HUDEP-2 (cell line): ENCODE measurements around the gene MTMR12.

Source experiments
- DNase-seq, 76 experiments: peaks; one replicate each; lab custom pipeline; 2025; ENCODE audit not compliant: unreplicated experiment in 76 of 76; lab: John Stamatoyannopoulos, UW

The MTMR12 gene

DNA sequence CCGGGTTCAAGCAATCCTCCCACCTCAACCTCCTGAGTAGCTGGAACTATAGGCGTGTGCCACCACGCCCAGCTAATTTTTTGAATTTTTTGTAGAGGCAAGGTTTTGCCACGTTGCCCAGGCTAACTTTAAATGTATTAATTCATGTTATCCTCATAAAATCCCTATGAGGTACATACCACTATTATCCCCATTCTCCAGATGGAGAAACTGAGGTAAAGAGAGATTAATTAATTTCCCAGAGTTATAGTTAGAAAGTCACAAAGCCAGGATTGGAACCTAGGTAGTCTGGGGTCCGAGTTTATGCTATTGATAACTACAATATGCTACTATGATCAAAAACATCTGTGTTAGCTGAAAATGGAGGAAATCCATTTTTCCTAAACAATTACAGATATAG lies 106.7 kb downstream of the MTMR12 start:
- no peak for DNase-seq

DNA sequence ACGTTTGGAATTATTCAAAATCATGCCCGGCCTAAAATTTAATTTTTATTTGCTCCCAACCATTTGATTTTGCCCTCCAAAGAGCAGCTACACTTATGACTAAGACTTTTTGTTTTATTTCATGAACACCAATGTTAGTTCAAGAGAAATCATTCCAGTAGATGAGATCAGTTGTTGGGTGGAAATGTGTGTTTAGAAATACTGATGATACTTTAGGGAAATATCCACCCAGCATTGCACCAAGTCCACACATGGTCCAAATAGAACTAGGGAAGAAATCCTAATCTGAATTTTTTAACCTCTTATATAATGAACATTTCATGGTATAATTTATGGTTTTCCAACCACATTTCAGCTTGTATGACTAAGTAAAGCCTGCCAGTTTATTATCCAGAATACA lies 110.3 kb downstream of the MTMR12 start:
- DNase-seq, result no peak

DNA sequence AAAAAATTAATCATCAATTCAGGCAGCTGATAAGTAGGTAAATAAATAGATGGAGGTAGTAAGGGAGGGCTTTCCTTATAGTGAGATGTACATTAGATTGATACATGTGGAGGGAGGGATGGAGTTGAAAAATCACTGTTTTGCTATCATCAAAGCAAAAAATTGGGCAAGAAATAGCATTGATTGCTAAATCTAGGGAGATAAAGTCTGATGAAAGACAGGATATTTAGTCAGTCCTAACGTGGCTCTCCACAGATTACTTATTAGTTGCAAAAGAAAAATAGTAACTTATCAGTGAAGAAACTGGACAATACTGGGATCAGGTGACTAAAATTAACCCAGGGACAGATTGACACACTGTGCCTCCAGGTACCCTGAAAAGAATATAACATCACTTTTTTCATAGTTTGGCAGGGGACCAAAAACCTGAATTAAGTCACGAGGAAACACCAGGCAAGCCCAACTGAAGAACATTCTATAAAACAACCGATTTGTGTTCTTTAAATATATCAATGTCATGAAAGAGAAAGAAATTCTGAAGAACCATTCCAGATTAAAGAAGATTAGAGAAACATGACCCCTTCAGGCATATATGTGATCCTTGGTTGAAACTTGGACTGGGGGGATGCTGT lies 111.5 kb downstream of the MTMR12 start:
- no peak for DNase-seq

DNA sequence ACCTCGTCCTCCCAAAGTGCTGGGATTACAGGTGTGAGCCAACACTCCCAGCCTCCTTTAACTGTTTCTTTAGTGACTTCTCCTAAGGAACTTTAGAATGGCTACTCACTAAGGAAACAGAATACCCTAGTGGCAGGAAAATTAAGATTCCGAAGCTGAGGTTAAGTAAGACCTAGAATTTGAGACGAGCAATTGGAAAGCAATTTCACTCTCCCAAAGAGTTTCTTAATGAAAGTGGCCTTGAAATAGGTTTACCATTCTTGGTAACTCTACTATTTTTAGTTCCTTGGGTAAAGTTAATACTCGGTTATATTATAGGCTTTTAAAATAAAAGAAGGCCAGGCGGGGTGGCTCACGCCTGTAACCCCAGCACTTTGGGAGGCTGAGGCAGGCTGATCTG lies 115.7 kb downstream of the MTMR12 start:
- no peak for DNase-seq

DNA sequence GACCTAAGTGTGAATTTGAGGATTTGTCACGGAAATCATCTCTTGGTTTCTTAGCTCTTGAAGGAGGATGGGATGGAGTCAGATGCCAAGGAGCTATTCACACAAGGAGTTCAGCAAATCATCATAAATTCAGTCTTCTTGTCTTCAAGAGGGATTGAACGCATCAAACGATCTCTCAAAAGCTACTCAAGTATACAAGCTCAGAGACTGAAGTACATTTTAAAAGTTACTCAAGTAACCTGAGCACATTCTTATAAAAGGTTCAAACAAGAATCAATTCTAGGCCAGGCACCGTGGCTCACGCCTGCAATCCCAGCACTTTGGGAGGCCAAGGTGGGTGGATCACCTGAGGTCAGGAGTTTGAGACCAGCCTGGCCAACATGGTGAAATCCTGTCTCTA lies 117.5 kb downstream of the MTMR12 start:
- DNase-seq, result no peak

DNA sequence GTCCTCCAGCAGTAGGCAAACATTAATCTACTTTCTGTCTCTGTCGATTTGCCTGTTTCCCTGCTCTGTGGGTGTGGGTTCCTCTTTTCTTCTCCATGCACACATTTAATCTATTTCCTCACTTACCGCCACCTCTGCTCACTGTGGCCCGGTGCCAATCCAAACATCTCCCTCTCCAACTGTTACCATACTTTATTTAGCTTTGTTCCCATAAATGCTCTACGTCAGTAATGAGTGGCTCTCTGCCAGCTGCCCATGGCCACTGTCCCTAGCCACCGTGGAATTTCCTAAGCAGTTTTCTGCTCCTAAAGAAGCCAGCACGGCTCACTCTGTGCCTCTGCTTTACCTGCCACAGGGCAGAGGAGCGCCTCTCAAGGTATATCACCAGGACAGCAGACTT lies 119.1 kb downstream of the MTMR12 start:
- peak in 10 of 76 experiments; percentile 3 to 38 (median 18) for DNase-seq

DNA sequence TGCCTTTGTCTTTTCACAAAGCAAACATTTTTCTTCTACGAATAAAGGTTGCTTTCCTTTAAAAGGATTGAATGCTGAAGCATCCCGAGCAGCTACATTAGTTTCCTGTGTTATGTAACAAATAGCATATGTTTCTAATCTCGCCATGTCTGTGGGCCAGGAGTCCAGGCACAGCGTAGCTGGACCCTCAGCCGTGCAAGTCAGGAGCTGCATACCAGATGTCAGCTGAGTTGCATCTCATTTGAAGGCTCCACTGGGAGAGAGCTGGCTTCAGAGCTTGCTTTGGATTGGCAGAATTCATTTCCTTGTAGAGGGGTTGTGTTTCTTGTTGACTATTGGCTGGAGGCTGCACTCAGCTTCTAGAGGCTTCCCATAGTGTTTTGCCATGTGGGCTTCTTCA lies 122.6 kb downstream of the MTMR12 start:
- no peak for DNase-seq

DNA sequence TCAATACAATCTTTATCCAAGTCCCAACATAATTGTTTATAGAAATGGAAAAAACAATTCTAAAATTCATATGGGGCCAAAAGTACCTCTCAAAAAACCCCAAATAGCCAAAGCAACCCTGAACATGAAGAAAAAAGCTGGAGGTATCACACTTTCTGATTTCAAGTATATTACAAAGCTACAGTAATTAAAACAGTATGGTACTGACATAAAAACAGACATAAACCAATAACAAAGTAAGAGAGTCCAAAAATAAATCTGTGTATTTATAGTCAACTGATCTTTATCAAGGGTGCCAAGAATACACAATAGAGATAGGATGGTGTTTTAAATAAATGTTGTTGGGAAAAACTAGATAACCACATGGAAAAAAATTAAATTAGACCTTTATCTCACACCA lies 125.1 kb downstream of the MTMR12 start:
- DNase-seq, result no peak

DNA sequence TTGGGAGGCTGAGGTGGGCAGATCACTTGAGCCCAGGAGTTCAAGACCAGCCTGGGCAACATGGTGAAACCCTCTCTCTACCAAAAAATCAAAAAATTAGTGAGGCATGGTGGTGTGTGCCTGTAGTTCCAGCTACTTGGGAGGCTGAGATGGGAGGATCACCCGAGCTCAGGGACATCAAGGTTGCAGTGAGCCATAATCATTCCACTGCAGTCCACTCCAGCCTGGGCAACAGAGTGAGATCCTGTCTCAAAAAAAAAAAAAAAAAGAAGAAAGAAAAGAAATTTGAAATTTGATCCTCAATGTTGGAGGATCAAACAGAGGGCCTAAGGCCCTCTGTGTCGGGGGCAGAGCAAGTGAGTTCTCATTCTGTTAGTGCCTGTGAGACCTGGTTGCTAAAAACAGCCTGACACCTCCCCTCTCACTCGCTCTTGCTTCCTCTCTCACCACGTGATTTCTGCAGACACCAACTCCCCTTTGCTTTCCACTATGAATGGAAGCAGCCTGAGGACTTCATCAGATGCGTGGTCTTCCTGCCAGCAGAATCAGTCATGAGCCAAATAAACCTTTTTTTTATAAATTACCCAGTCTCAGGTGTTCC lies 130.2 kb downstream of the MTMR12 start:
- no peak for DNase-seq
